Hepatocyte (in vitro differentiated cells): ENCODE data around the gene SAMMSON. TPM values are rescaled to one million over a fixed set of nuclear protein-coding genes. Genes with fewer than 3 reads are reported as not detected.

ENCODE experiments used
- DNase-seq: peaks from one replicate; pipeline ENCODE4 v3.0.0-alpha.2; 2016; ENCODE audit warnings: low spot score
- H2AFZ ChIP-seq: fragments of 200-600 bp; sonication (generic); 2 replicates; pipeline ENCODE4 v1.6.0; 2016; ENCODE audit warnings: antibody characterized with exemption, mild to moderate bottlenecking
- H3K27ac ChIP-seq: fragments of 200-600 bp; sonication (generic); 2 replicates; pipeline ENCODE4 v1.5.1; 2016; ENCODE audit warnings: mild to moderate bottlenecking
- H3K27me3 ChIP-seq: fragments of 200-600 bp; sonication (generic); 2 replicates; pipeline ENCODE4 v1.6.1; 2016
- H3K36me3 ChIP-seq: fragments of 200-600 bp; sonication (generic); replicated peaks from 2 replicates; pipeline ENCODE4 v1.5.1; 2016; ENCODE audit warnings: low read depth; ENCODE audit not compliant: insufficient read depth
- H3K4me1 ChIP-seq: fragments of 200-600 bp; sonication (generic); 2 replicates; pipeline ENCODE4 v1.5.1; 2016; ENCODE audit warnings: mild to moderate bottlenecking, moderate library complexity; ENCODE audit not compliant: insufficient read depth
- H3K4me2 ChIP-seq: fragments of 200-600 bp; sonication (generic); 2 replicates; pipeline ENCODE4 v1.6.0; 2016
- H3K4me3 ChIP-seq: fragments of 200-600 bp; sonication (generic); 2 replicates; pipeline ENCODE4 v1.5.1; 2016; ENCODE audit warnings: mild to moderate bottlenecking
- H3K79me2 ChIP-seq: fragments of 200-600 bp; sonication (generic); 2 replicates; pipeline ENCODE4 v1.6.0; 2017; ENCODE audit warnings: mild to moderate bottlenecking
- H3K9me2 ChIP-seq: fragments of 200-600 bp; sonication (generic); replicated peaks from 2 replicates; pipeline ENCODE4 v1.6.0; 2017; ENCODE audit warnings: mild to moderate bottlenecking; ENCODE audit not compliant: insufficient read depth
- H3K9me3 ChIP-seq: fragments of 200-600 bp; sonication (generic); 2 replicates; pipeline ENCODE4 v1.5.1; 2016; ENCODE audit warnings: low read depth, mild to moderate bottlenecking
- H4K20me1 ChIP-seq: fragments of 200-600 bp; sonication (generic); 2 replicates; pipeline ENCODE4 v1.6.0; 2016; ENCODE audit warnings: mild to moderate bottlenecking; ENCODE audit not compliant: insufficient read depth, poor library complexity, severe bottlenecking
- EZH2 ChIP-seq: fragments of 200-600 bp; sonication (generic); IDR thresholded peaks from 2 replicates; pipeline ENCODE4 v1.6.1; 2016; ENCODE audit warnings: antibody characterized with exemption, mild to moderate bottlenecking, borderline replicate concordance
- EZH2phosphoT487 ChIP-seq: fragments of 200-600 bp; sonication (generic); IDR thresholded peaks from one replicate; pipeline ENCODE4 v1.6.1; 2018; ENCODE audit warnings: antibody characterized with exemption, mild to moderate bottlenecking, low read depth, moderate library complexity; ENCODE audit not compliant: unreplicated experiment, severe bottlenecking
- WGBS: methylation state at CpG from one replicate; pipeline ENCODE4 v1.1.6; 2016; ENCODE audit warnings: low lambda C conversion rate; ENCODE audit errors: missing lambda C conversion rate; 5-methylcytosine and 5-hydroxymethylcytosine counted together
- polyA plus RNA-seq: library from polyadenylated mRNA; unstranded; fragments of >200 nt; fragmentation: Nextera tagmentation; extraction: Ambion mirVana; gene quantifications from 2 replicates; pipeline ENCODE4 v1.2.1, GENCODE V29; 2016
- total RNA-seq: library from RNA; depleted of rRNA; stranded (reverse); fragments of >200 nt; gene quantifications from 2 replicates; pipeline ENCODE4 v1.2.3, GENCODE V29; 2014
- TF ChIP-seq, protein P1 (sequence below): fragments of 200-600 bp; sonication (generic); IDR thresholded peaks from 2 replicates; pipeline ENCODE4 v1.5.1; 2016; ENCODE audit warnings: antibody characterized with exemption, mild to moderate bottlenecking; ENCODE audit not compliant: poor library complexity

The SAMMSON gene
- total and polyA plus RNA-seq, 2 experiments from 2014 or later, result 0.10 TPM; not detected in 1

DNA sequence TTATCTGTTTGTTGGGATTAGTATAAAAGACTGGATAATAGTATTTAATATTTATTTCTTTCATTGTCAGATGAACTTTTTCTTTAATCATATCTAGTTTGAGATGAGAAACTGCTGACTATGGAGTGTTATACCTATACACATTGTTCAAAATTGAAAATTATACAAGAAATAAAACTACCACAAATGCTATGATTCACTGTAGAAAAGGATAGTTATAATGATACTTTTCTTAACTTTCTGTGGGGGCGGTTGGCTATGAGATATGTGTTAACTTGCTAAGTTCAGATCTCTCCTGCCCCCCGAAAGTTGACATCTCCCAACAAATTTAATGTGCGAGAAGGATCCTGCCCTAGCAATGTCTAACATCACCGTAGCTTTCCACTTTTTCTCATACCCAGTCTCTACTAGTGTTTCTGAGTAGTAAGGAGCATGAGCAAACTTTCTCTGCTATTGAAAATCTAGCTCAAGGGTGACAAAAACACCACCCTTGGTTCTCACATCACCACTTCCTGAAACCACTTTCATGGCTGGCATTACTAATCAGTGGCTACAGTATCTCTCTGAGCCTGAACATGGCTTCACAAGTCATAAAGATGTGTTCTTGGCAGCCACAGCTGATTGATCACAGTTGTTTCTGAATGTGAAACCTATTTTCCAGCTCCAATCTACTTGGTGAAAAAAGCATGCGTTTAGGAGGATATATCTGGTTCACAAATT lies 15.8 kb upstream of the SAMMSON start:
- Histone ChIP-seq H3K4me1 (peaks cover 6% of the 10 kb centered on the region), H3K36me3 (no peaks in the 10 kb centered on the region), H2AFZ (no peak overlapping the region), H3K9me3 (no peaks in the 10 kb centered on the region), H3K4me3 (no peak overlapping the region), H3K27ac (no peak overlapping the region), H3K27me3 (no peaks in the 10 kb centered on the region), H3K4me2 (no peak overlapping the region), H3K9me2 (no peaks in the 10 kb centered on the region), H3K79me2 (no peaks in the 10 kb centered on the region), H4K20me1 (no peaks in the 10 kb centered on the region)
- DNase-seq, result no peak
- WGBS, result 91% methylated on average over 5 of the region's 5 CpGs
- TF ChIP-seq EZH2phosphoT487, result no peak
- TF ChIP-seq, protein P1, sequence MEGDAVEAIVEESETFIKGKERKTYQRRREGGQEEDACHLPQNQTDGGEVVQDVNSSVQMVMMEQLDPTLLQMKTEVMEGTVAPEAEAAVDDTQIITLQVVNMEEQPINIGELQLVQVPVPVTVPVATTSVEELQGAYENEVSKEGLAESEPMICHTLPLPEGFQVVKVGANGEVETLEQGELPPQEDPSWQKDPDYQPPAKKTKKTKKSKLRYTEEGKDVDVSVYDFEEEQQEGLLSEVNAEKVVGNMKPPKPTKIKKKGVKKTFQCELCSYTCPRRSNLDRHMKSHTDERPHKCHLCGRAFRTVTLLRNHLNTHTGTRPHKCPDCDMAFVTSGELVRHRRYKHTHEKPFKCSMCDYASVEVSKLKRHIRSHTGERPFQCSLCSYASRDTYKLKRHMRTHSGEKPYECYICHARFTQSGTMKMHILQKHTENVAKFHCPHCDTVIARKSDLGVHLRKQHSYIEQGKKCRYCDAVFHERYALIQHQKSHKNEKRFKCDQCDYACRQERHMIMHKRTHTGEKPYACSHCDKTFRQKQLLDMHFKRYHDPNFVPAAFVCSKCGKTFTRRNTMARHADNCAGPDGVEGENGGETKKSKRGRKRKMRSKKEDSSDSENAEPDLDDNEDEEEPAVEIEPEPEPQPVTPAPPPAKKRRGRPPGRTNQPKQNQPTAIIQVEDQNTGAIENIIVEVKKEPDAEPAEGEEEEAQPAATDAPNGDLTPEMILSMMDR, result no peak
- no peak for TF ChIP-seq EZH2

DNA sequence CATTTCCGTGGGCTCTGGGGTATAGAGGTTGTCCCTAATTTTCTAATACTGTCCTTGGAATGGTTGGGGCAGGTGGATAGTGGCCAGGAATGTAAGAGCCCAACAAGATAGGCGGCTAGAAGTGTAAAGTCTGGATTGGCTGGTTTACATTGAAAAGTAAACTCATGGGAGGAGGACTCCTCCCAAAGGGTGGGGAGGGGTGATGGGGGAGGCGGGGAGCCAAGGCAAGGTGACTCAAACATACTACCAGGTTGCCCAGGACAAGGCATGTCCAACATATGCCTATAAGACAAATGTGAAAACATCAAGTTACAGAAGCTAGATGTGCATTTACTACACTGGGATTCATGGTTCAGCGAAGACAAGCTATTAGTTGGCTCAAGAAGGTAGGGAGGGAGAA lies 14.3 kb upstream of the SAMMSON start:
- Histone ChIP-seq H3K4me3 (no peak overlapping the region), H3K4me1 (peaks cover 6% of the 10 kb centered on the region), H3K27ac (no peak overlapping the region), H3K9me2 (no peaks in the 10 kb centered on the region), H3K4me2 (no peak overlapping the region), H3K27me3 (no peaks in the 10 kb centered on the region), H4K20me1 (no peaks in the 10 kb centered on the region), H3K9me3 (no peaks in the 10 kb centered on the region), H2AFZ (no peak overlapping the region), H3K79me2 (no peaks in the 10 kb centered on the region), H3K36me3 (no peaks in the 10 kb centered on the region)
- DNase-seq, result no peak
- 77% methylated on average over 4 of the region's 4 CpGs for WGBS
- TF ChIP-seq EZH2 (no peak), EZH2phosphoT487 (no peak)
- TF ChIP-seq, protein P1, result no peak

DNA sequence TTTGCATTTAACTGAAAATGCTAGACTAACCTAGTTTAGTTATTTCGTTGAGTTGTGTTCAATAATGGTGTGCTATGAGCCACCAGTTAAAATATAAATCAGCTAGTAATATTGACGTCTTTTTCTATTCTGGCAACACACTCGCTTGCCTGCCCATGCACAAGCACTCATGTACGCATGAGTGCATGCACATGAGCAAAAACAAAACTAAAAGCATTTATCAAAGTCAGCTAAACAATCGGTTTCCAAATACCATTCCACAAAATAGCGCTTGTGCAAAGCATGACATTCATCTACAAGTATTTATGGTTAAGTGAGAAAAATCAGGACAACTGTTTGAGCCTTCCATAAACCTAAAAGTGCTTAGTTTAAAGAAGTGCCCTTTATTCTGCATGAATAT lies 13.1 kb upstream of the SAMMSON start:
- no peak overlapping the region for H3K4me2 ChIP-seq
- TF ChIP-seq, protein P1, result no peak
- no peak for TF ChIP-seq EZH2
- TF ChIP-seq EZH2phosphoT487, result no peak
- no peak overlapping the region for H3K27ac ChIP-seq
- H3K9me2 ChIP-seq, result no peaks in the 10 kb centered on the region
- no peak overlapping the region for H3K4me3 ChIP-seq
- WGBS, result 86% methylated on average over 6 of the region's 6 CpGs
- no peaks in the 10 kb centered on the region for H3K36me3 ChIP-seq
- no peaks in the 10 kb centered on the region for H3K79me2 ChIP-seq
- no peak for DNase-seq
- H3K4me1 ChIP-seq, result peaks cover 6% of the 10 kb centered on the region
- no peaks in the 10 kb centered on the region for H4K20me1 ChIP-seq
- H3K27me3 ChIP-seq, result no peaks in the 10 kb centered on the region
- H3K9me3 ChIP-seq, result no peaks in the 10 kb centered on the region
- H2AFZ ChIP-seq, result no peak overlapping the region
